AG08395 (cell line): ENCODE results near the gene DERA.

Experiments used
- DNase-seq: peaks from one replicate; pipeline ENCODE4 v3.0.0; 2012; ENCODE audit warnings: mixed read lengths, low spot score

The DERA gene

DNA sequence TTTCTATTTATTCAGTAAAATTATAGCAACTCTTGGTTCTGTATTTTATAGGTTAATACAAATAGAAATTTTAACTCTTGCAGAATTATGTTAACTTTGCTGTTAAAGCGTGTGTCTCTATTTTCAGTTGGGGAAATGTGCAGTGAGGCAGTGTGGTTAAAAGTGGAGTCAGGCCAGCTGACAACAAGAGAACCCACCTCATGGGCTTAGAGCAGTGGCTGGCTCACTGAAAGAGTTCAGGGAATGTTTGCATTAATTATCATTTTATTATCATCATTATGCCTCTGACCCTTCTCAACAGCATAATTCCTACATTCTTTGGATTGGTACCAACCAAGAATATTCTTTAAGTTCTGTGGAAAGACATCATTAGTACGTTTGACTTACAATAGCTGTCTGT is 163.8 kb downstream of the DERA start:
- DNase-seq = no peak

DNA sequence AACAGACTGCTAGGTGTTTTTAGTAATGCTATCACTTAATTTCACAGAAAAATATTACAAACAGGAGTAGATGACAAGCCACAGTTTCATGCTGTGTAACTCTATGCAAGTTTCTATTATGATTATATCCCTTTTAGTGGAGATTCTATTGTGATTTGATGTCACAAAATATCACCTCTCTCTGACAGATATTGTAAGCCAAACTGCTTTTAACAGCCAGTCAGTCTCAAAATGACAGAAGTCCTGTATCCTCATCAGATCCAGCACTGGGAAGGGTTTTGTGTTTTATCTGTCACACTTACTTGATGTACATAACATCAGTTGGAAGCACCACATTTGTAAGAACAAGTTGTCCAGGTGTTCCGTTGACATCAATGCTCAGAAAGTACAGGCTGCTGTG is 164.8 kb downstream of the DERA start:
- no peak for DNase-seq

DNA sequence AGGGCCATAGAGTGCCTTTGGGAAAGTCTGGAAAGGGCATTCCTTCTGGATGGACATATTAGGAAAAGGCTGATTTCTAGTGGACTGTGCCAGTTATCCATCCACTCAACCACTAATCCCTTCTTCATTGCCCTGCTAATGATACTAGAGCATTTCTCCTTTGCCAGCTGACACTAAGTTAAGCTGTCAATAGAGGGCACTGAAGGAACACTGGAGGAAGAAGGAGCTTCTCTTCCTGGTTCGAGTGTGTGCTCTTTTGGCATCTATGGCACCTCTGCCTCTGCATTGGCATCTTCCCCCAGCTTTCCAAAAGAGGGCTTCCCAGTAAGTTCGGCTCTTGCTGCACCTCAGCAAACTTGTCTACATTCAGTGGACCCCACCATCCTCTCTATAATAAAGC is 165.4 kb downstream of the DERA start:
- DNase-seq = peak; percentile 23

DNA sequence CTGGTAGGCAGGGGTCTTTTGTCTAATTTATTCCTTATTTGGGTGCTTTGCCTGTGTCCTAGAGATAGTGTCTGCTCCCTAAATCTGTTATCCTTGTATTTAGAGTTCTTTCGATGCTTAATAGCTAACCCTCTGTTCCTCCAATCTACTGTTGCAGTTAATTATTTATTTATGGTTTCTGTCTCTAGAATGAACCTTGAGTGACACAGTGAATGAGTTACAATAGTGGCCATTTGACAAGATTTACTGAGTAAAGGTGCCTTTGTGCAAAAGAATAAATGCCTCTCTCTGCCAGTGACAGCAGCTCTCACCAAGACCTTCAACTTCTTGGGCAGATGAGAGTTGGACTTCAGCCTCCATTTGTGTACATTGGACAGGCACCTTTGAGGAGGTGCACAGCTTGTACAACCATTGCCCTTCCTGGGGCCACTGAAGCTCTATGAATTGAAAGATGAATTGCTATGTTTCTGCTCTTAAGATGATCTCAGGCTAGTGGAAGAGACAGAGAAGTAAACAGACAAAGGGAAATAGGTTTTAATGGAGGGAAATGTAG is 165.9 kb downstream of the DERA start:
- DNase-seq = no peak

DNA sequence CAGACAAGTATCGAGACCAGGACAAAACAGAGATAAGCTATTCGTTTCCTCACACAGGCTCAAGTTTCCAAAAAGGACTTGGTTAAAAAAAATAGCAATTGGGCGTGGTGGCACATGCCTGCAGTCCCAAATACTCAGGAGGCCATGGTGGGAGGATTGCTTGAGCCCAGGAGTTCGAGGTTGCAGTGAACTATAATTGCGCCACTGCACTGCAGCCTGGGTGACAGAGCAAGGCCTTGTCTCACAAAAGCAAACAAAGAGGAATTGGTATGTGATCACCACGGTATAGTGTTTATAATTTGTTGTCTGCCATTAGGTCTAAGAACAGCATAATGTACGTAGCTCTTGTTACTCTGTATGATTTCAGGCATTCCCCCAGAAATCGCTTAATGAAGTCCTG is 175.3 kb downstream of the DERA start:
- no peak for DNase-seq

DNA sequence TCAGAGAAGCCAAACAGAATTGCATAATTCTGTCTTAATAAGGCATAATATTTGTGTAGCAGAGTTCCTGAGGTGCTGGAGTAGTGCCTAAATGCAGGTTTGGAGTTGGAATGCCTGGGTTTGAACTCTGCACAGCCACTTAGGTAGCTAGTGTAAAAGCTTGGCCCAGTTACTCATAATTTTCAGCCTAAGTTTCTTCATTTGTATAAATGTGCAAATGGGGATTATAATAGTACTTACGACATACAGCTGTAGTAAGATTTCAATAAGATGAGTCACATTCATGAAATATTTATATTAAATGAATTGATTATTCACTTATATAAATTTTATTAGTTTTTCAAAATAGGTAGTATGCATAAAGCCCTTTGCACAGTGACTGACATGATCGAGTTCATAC is 175.8 kb downstream of the DERA start:
- no peak for DNase-seq
